Measurements from ENCODE around the gene GALNT1.

- TF ChIP-seq CTCF (IDR thresholded peaks at IDR 0.05; ENCODE audit: low read length) (no peak), EZH2 (optimal IDR thresholded peaks at IDR 0.05; ENCODE audit: low read depth, low read length) (no peak)
Observed at GRCh38 chr18:35672897-35673296, 91.4 kb downstream of the GALNT1 start.
